ENCODE measurements around the gene MAGI3. TPM values are rescaled to one million over a fixed set of nuclear protein-coding genes. Genes with fewer than 3 reads are reported as not detected.

Gene MAGI3
- total and polyA plus RNA-seq, 9 donors = 5.3 to 20.8 (median 15.4) TPM

DNA sequence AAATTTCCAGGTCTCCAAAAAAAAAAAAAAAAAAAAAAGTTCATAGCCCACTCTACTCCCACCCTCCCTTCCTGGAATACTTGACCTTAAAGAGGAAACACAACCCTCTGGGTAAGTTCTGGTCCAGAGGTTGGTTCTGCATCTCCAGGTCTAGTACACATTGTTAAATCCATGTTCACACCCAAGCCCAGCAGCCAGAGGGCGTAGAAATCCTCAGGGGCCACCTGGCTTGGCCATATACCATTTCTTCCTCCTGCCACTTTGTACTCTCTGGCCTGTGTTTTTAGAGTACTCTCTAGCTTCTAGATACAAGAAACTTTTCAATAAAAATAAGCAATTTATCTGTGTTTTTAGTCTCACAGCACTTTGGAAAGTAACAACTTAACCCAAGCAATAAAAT, 279.7 kb downstream of the MAGI3 start:
- intact Hi-C loops (cut with DNase I) = loop anchor here in 1 of 4 donors (10.0 kb wide), 1 partner anchor 525 kb away; no protein-coding TSS in a partner anchor
- DNase-seq = no peak
- no peaks in the 10 kb centered on the region for H3K4me1 ChIP-seq (ENCODE audit: insufficient read depth)

GRCh38 chr1:113670650-113671049, 280.3 kb downstream of the MAGI3 start:
- Histone ChIP-seq H3K4me1 (ENCODE audit: insufficient read depth) (no peaks in the 10 kb centered on the region), H3K9me3 (no peaks in the 10 kb centered on the region), H3K27me3 (no peaks in the 10 kb centered on the region), H3K27ac (no peak overlapping the region), H3K4me3 (no peak overlapping the region), H3K36me3 (no peaks in the 10 kb centered on the region)
- intact Hi-C loops (cut with DNase I) = loop anchor here in 1 of 4 donors (10.0 kb wide), 1 partner anchor 526 kb away; no protein-coding TSS in a partner anchor
- no peak for DNase-seq
- 97 to 100% (median 98%) methylated on average over 1 of the region's 1 CpG for WGBS, 3 donors
- TF ChIP-seq POLR2A (IDR thresholded peaks at IDR 0.05) (no peak), EP300 (IDR thresholded peaks at IDR 0.05) (no peak)
- TF ChIP-seq, protein P1, sequence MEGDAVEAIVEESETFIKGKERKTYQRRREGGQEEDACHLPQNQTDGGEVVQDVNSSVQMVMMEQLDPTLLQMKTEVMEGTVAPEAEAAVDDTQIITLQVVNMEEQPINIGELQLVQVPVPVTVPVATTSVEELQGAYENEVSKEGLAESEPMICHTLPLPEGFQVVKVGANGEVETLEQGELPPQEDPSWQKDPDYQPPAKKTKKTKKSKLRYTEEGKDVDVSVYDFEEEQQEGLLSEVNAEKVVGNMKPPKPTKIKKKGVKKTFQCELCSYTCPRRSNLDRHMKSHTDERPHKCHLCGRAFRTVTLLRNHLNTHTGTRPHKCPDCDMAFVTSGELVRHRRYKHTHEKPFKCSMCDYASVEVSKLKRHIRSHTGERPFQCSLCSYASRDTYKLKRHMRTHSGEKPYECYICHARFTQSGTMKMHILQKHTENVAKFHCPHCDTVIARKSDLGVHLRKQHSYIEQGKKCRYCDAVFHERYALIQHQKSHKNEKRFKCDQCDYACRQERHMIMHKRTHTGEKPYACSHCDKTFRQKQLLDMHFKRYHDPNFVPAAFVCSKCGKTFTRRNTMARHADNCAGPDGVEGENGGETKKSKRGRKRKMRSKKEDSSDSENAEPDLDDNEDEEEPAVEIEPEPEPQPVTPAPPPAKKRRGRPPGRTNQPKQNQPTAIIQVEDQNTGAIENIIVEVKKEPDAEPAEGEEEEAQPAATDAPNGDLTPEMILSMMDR (IDR thresholded peaks at IDR 0.05) = no peak

More for the DNA sequence above, 279.7 kb downstream of the MAGI3 start:
- Histone ChIP-seq H3K27ac (no peak overlapping the region), H3K9me3 (no peaks in the 10 kb centered on the region), H3K27me3 (no peaks in the 10 kb centered on the region), H3K4me3 (no peak overlapping the region), H3K36me3 (no peaks in the 10 kb centered on the region)
- TF ChIP-seq, protein P1 (IDR thresholded peaks at IDR 0.05) = no peak
- TF ChIP-seq EP300 (IDR thresholded peaks at IDR 0.05) = no peak
- TF ChIP-seq POLR2A (IDR thresholded peaks at IDR 0.05) = no peak
- 93 to 100% (median 96%) methylated on average over 1 of the region's 1 CpG for WGBS, 3 donors

GRCh38 chr1:113672491-113672890, 282.2 kb downstream of the MAGI3 start:
- H3K27ac ChIP-seq = no peak overlapping the region
- TF ChIP-seq, protein P1 (IDR thresholded peaks at IDR 0.05) = no peak
- no peak for TF ChIP-seq EP300 (IDR thresholded peaks at IDR 0.05)
- no peak for TF ChIP-seq POLR2A (IDR thresholded peaks at IDR 0.05)
- no peaks in the 10 kb centered on the region for H3K36me3 ChIP-seq
- H3K27me3 ChIP-seq = no peaks in the 10 kb centered on the region
- no peak overlapping the region for H3K4me3 ChIP-seq
- 83 to 86% (median 84%) methylated on average over 4 of the region's 4 CpGs for WGBS, 3 donors
- intact Hi-C loops (cut with DNase I) = loop anchor here in 1 of 4 donors (10.0 kb wide), 1 partner anchor 528 kb away; no protein-coding TSS in a partner anchor
- DNase-seq = no peak
- no peaks in the 10 kb centered on the region for H3K4me1 ChIP-seq (ENCODE audit: insufficient read depth)
- no peaks in the 10 kb centered on the region for H3K9me3 ChIP-seq

DNA sequence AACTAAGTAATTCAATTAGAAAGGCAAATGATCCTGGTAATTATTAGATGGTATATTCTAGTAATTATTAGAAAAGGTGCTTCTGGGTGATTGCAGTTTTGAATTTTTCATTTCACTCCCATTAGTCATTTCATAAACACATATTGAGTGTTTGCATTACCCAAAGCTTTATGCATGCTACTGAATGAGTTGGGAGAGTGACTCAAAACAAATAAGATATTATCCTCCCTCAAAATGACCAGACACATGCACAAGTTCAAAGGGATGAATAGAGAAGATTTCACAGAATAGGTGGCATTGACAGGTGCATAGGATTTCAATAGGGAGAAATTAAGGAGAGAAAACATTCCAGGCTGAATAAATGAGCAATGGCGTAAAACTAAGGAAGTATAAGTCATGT, 284.3 kb downstream of the MAGI3 start:
- Histone ChIP-seq H3K4me1 (ENCODE audit: insufficient read depth) (no peaks in the 10 kb centered on the region), H3K9me3 (no peaks in the 10 kb centered on the region), H3K4me3 (no peak overlapping the region), H3K27me3 (no peaks in the 10 kb centered on the region), H3K36me3 (no peaks in the 10 kb centered on the region), H3K27ac (no peak overlapping the region)
- TF ChIP-seq EP300 (IDR thresholded peaks at IDR 0.05) = no peak
- TF ChIP-seq, protein P1 (IDR thresholded peaks at IDR 0.05) = no peak
- no peak for TF ChIP-seq POLR2A (IDR thresholded peaks at IDR 0.05)
- intact Hi-C loops (cut with DNase I) = loop anchor here in 1 of 4 donors (10.0 kb wide), 1 partner anchor 530 kb away; no protein-coding TSS in a partner anchor
- no peak for DNase-seq
- 96 to 97% (median 96%) methylated on average over 1 of the region's 1 CpG for WGBS, 3 donors
